Ammon's horn (tissue), 1 donor: ENCODE measurements around the gene PSME3IP1.
"Not testable (repeated sequence)": the region's sequence is repeated elsewhere in the genome, so short reads cannot be mapped to it uniquely, and the experiment has no call there.

ENCODE experiments used
- DNase-seq: peaks from one replicate; pipeline ENCODE4 v3.0.0-alpha.2; 2016; ENCODE audit warnings: low spot score

PSME3IP1 gene

GRCh38 chr16:57185945-57186871 lies at the start of gene PSME3IP1, which contains the start of gene RSPRY1:
Gene PSME3IP1, minus strand, starts transcription at chr16:57186039. Its CDS starts 12,185 bp downstream, at chr16:57173854.
Gene RSPRY1, plus strand, starts transcription at chr16:57186329. Its CDS starts 18,330 bp downstream, at chr16:57204659.
- DNase-seq: peak; percentile 100

GRCh38 chr16:57235128-57236021 lies 49.5 kb upstream of the PSME3IP1 start:
- DNase-seq: no peak

GRCh38 chr16:57234707-57235092 lies 48.9 kb upstream of the PSME3IP1 start:
- DNase-seq: no peak

- no peak for DNase-seq
These were observed 48.3 kb upstream of the PSME3IP1 start for GRCh38 chr16:57233944-57234706.

- DNase-seq: no peak
These were observed 46.0 kb upstream of the PSME3IP1 start for GRCh38 chr16:57231821-57232350.

- DNase-seq: no peak
These were observed 43.2 kb upstream of the PSME3IP1 start for GRCh38 chr16:57229079-57229478.

- no peak for DNase-seq
These were observed 41.1 kb upstream of the PSME3IP1 start for GRCh38 chr16:57226701-57227621.

- DNase-seq: no peak
These were observed 40.1 kb upstream of the PSME3IP1 start for GRCh38 chr16:57225978-57226377.

GRCh38 chr16:57224651-57225335 lies 39.0 kb upstream of the PSME3IP1 start:
- DNase-seq: no peak

- DNase-seq: no peak
These were observed 37.2 kb upstream of the PSME3IP1 start for GRCh38 chr16:57223057-57223456.

- DNase-seq: no peak
These were observed 31.1 kb upstream of the PSME3IP1 start for GRCh38 chr16:57216968-57217367.

GRCh38 chr16:57213462-57213861 lies 27.6 kb upstream of the PSME3IP1 start:
- no peak for DNase-seq

- DNase-seq: no peak
These were observed 23.9 kb upstream of the PSME3IP1 start for GRCh38 chr16:57209780-57210179.

GRCh38 chr16:57208926-57209325 lies 23.1 kb upstream of the PSME3IP1 start:
- DNase-seq: no peak

GRCh38 chr16:57204675-57205074 lies 18.8 kb upstream of the PSME3IP1 start:
- DNase-seq: no peak

GRCh38 chr16:57203451-57203850 lies 17.6 kb upstream of the PSME3IP1 start:
- DNase-seq: no peak

GRCh38 chr16:57202095-57202886 lies 16.5 kb upstream of the PSME3IP1 start:
- DNase-seq: no peak

- DNase-seq: not testable (repeated sequence)
These were observed 15.1 kb upstream of the PSME3IP1 start for GRCh38 chr16:57200926-57201325.

- not testable (repeated sequence) for DNase-seq
These were observed 14.5 kb upstream of the PSME3IP1 start for GRCh38 chr16:57200321-57200720.
